ENCODE data around the gene CALY. TPM values are rescaled to one million over a fixed set of nuclear protein-coding genes. Genes with fewer than 3 reads are reported as not detected.

The CALY gene
- total RNA-seq, 4 donors from 2014 or later = 0.34 TPM; not detected in 3

GRCh38 chr10:133324857-133325260, 11.8 kb downstream of the CALY start:
- TF ChIP-seq CTCF (IDR thresholded peaks at IDR 0.05; ENCODE audit: low read depth) = no peak

- no peak for TF ChIP-seq CTCF (IDR thresholded peaks at IDR 0.05; ENCODE audit: low read depth)
Observed at GRCh38 chr10:133324198-133324792, 12.4 kb downstream of the CALY start.

- no peak for TF ChIP-seq CTCF (IDR thresholded peaks at IDR 0.05; ENCODE audit: low read depth)
Observed at GRCh38 chr10:133318494-133319127, 18.1 kb downstream of the CALY start.

GRCh38 chr10:133316732-133317131, 20.0 kb downstream of the CALY start:
- no peak for TF ChIP-seq CTCF (IDR thresholded peaks at IDR 0.05; ENCODE audit: low read depth)

- TF ChIP-seq CTCF (IDR thresholded peaks at IDR 0.05; ENCODE audit: low read depth) = no peak
Observed at GRCh38 chr10:133316266-133316665, 20.4 kb downstream of the CALY start.

- TF ChIP-seq CTCF (IDR thresholded peaks at IDR 0.05; ENCODE audit: low read depth) = no peak
Observed at GRCh38 chr10:133315847-133316246, 20.8 kb downstream of the CALY start.

GRCh38 chr10:133314911-133315310, 21.8 kb downstream of the CALY start:
- no peak for TF ChIP-seq CTCF (IDR thresholded peaks at IDR 0.05; ENCODE audit: low read depth)
